CD4-positive, alpha-beta T cell treated with Interleukin-2 at 100 ng/mL for 4 hours (primary cell): Measurements from ENCODE around the gene KCNK6.
"Not testable (repeated sequence)": the region's sequence is repeated elsewhere in the genome, so short reads cannot be mapped to it uniquely, and the experiment has no call there.

Experiments used
- DNase-seq: peaks from one replicate; pipeline ENCODE4 v3.0.0-alpha.2; 2020; ENCODE audit warnings: low spot score

Gene KCNK6

GRCh38 chr19:38362076-38362945 is 42.7 kb downstream of the KCNK6 start:
- peak; percentile 68 for DNase-seq

GRCh38 chr19:38362946-38363688 is 43.5 kb downstream of the KCNK6 start:
- DNase-seq: not testable (repeated sequence)

GRCh38 chr19:38367041-38367440 is 47.4 kb downstream of the KCNK6 start:
- DNase-seq: no peak

GRCh38 chr19:38369584-38369983 is 49.9 kb downstream of the KCNK6 start:
- DNase-seq: no peak

- no peak for DNase-seq
Observed at GRCh38 chr19:38370299-38370698, 50.7 kb downstream of the KCNK6 start.

GRCh38 chr19:38371081-38371480 is 51.4 kb downstream of the KCNK6 start:
- DNase-seq: no peak

GRCh38 chr19:38373907-38374331 is 54.3 kb downstream of the KCNK6 start:
- DNase-seq: no peak

- peak; percentile 99 for DNase-seq
Observed at GRCh38 chr19:38374332-38375097, 54.9 kb downstream of the KCNK6 start, which contains the start of gene PSMD8. Gene PSMD8, plus strand, starts transcription at chr19:38374571. Its CDS starts 31 bp downstream, at chr19:38374602.

- no peak for DNase-seq
Observed at GRCh38 chr19:38375098-38375493, 55.5 kb downstream of the KCNK6 start.

GRCh38 chr19:38375748-38376147 is 56.1 kb downstream of the KCNK6 start:
- no peak for DNase-seq

- DNase-seq: no peak
Observed at GRCh38 chr19:38376576-38376975, 56.9 kb downstream of the KCNK6 start.

GRCh38 chr19:38377052-38377451 is 57.4 kb downstream of the KCNK6 start:
- no peak for DNase-seq

GRCh38 chr19:38378866-38379265 is 59.2 kb downstream of the KCNK6 start:
- no peak for DNase-seq

GRCh38 chr19:38381138-38381537 is 61.5 kb downstream of the KCNK6 start:
- DNase-seq: no peak
